Measurements from ENCODE around the gene PRM2.

PRM2 gene

DNA sequence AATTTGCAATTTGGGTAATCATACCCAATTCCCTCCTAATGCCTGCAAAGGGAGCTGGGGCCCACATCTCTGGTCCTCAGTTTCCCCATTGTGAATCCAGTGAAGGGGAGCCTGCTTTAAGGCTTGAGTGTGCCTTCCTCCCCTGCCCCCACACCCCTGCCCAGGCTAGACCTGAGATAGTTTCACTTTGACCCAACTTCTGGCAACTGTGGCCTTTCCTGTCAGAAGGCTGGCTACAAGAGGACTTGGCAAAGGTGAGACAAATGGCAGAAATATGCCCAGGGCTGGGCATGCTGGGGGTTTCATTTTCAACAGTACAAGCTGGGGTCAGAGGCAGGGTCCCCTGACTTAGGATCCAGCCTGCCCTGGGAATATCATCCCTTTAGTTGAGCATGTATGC, 30.3 kb downstream of the PRM2 start:
- peak in 1 of 5 experiments; percentile 63 for DNase-seq

DNA sequence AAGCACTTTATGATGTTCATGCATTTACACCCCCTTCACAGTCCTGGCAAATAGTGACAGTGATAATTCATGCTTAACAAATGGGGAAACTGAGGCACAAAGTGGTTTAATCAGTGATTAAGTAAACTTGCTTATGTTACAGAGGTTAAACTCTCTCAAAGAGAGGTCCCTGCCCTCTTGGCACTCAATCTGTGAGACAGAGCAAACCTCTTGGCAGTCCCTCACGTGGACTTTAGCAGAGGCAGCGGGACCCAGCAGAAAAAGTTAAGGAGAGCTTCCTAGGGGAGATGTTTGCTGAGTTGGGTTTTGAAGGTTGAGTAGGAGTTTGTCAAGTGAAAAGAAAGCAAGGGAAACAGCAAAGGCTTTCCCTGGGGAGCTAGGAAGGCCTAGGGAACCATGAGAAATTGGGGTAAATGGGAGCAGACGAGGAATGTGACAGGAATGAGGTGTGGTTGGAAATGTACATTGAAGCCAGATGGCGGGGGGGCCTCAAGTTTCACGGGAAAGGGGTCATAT, 31.0 kb downstream of the PRM2 start:
- no peak for DNase-seq

GRCh38 chr16:11242658-11243057, 33.6 kb downstream of the PRM2 start:
- no peak for DNase-seq

- DNase-seq, result no peak
Measured at GRCh38 chr16:11241480-11242204, 34.6 kb downstream of the PRM2 start.

GRCh38 chr16:11240636-11241473, 35.4 kb downstream of the PRM2 start:
- DNase-seq, result no peak

GRCh38 chr16:11239644-11240632, 36.3 kb downstream of the PRM2 start:
- DNase-seq, result no peak

- DNase-seq, result no peak
Measured at GRCh38 chr16:11238272-11239202, 37.7 kb downstream of the PRM2 start.

- no peak for DNase-seq
Measured at GRCh38 chr16:11236461-11237254, 39.6 kb downstream of the PRM2 start.

DNA sequence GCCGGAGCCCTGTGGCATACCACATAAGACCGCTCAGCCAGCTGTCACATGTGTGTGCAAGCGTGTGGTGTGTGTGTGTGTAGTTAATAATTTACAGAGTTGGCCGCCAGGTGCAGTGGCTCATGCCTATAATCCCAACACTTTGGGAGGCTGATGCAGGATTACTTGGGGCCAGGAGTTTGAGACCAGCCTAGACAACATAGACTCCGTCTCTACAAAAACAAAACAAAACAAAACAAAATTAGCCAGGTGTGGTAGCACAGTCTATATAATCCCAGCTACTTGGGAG, 40.6 kb downstream of the PRM2 start:
- DNase-seq, result no peak

- no peak for DNase-seq
Measured at GRCh38 chr16:11234884-11235702, 41.2 kb downstream of the PRM2 start.

- DNase-seq, result peak in 3 of 5 experiments; percentile 35 to 77 (median 67)
Measured at GRCh38 chr16:11233727-11234376, 42.4 kb downstream of the PRM2 start.

DNA sequence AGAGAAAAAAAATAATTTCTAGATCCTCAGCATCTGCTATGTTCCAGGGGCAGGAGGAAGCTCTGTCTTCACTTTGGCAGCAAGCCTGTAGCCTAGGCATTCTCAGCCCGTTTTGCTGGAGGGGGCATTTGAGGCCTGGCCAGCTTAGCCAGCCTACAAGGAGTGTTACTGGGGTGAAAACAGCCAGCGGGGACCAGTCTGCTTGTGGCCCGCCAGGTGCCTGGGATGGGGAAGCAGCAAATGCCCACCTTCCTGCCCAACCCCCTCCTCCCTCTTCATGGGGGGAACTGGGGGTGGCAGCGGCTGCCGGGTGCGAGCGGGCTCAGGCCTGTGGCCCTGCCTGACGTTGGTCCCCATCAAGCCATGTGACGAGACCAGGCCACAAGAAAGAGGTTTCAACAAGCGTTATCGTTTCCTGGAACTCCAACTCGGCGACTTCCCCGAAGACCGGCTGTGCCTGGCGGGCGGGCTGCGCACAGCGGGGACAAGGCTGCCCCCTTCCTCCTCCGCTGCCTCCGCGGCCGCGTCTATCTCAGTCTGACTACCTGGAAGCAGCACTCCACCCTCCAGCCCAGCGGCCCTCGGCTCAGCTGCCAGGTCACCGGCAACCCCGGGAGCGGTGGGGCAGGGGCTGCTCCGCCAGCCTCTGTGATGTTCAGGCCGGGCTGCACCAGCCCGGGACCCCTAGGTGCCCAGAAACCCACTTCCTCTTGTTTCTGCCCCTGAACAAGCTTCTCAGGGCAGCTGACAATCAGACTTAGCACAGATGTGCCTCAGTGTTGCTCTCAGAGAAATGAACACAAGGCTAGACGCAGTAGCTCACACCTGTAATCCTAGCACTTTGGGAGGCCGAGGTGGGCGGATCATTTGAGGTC, 43.2 kb downstream of the PRM2 start:
- peak; percentile 50 to 98 (median 80) for DNase-seq

DNA sequence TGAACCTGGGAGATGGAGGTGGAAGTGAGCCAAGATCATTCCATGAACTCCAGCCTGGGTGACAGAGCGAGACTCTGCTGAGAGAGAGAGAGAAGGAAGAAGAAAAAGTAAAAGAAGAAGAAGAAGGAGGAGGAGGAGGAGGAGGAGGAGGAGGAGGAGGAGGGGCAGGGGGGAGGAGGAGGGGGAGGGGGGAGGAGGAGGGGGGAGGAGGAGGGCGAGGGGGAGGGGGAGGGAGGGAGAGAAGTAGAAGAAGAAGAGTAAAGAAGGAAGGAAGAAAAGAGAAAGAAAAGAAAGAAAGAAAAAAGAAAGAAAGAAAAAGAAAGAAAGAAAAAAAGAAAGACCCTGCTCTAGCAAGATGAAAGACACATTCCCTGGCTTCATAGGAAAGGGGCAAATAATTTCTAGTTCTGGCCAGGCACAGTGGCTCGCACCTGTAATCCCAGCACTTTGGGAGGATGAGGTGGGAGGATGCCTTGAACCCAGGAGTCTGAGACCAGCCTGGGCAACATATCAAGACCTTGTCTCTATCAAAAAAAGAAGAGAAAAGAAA, 43.9 kb downstream of the PRM2 start:
- no peak for DNase-seq

GRCh38 chr16:11231367-11231970, 44.8 kb downstream of the PRM2 start:
- DNase-seq, result no peak

- no peak for DNase-seq
Measured at GRCh38 chr16:11229906-11230305, 46.4 kb downstream of the PRM2 start.

DNA sequence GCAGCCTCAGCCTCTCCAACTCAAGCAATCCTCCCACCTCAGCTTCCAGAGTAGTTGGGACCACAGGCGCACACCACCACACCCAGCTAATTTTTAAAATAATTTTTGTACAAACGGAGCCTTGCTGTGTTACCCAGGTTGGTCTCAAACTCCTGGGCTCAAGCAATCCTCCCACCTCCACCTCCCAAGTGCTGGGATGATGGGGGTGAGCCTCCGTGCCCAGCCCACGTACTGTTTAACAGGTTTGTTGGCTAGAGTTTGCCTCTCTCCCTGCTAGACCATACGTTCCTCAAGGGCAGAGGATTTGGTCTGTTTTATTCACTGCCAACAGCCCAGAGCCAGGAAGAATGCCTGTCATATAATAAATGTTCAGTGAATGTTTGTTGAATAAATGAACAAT, 46.8 kb downstream of the PRM2 start:
- DNase-seq, result no peak

Data from T-helper 2 cell (primary cell).